H1 (cell line): ENCODE measurements around the gene ZCCHC17. TPM values are rescaled to one million over a fixed set of nuclear protein-coding genes. Genes with fewer than 3 reads are reported as not detected.

Source experiments
- CTCF ChIA-PET: fragments of 300-600 bp; sonication (Branson Sonifier 250); formaldehyde crosslinking; loops from one replicate; lab custom pipeline; 2021; ENCODE audit not compliant: partially characterized antibody; lab: Charles Lee
- POLR2A ChIA-PET: fragments of 300-600 bp; sonication (Branson Sonifier 250); formaldehyde crosslinking; loops from one replicate; lab custom pipeline; 2021; ENCODE audit warnings: inconsistent platforms; ENCODE audit not compliant: partially characterized antibody; lab: Charles Lee
- DNase-seq, 2 experiments: peaks; one replicate each; pipeline versions ENCODE4 v3.0.0 to v3.0.0-alpha.2; 2010 to 2022; ENCODE audit warnings: low spot score in 2 of 2, low read depth in 1 of 2, mixed read lengths in 1 of 2
- FAIRE-seq: peaks from 2 replicates; lab custom pipeline; 2011; peaks lifted over from hg19 to GRCh38; lab: Jason Lieb, UNC
- H2AFZ ChIP-seq: 2 replicates; pipeline ENCODE4 v1.8.1; 2012; ENCODE audit warnings: low read length, inconsistent platforms
- H2AK5ac ChIP-seq: 2 replicates; pipeline ENCODE4 v1.6.1; 2013; ENCODE audit warnings: low read depth, low read length
- H2BK120ac ChIP-seq: replicated peaks from 2 replicates; pipeline ENCODE3; 2013; ENCODE audit warnings: low read depth, low read length, inconsistent platforms
- H2BK12ac ChIP-seq: 2 replicates; pipeline ENCODE4 v1.6.1; 2013; ENCODE audit warnings: low read depth, low read length
- H2BK15ac ChIP-seq: 2 replicates; pipeline ENCODE4 v1.6.1; 2013; ENCODE audit warnings: low read length
- H2BK20ac ChIP-seq: 2 replicates; pipeline ENCODE4 v1.6.1; 2013; ENCODE audit warnings: low read length
- H2BK5ac ChIP-seq: 2 replicates; pipeline ENCODE4 v1.6.1; 2013; ENCODE audit warnings: low read depth, low read length
- H3K14ac ChIP-seq: 2 replicates; pipeline ENCODE4 v1.6.1; 2013; ENCODE audit warnings: inconsistent platforms; ENCODE audit not compliant: insufficient read length
- H3K18ac ChIP-seq: 2 replicates; pipeline ENCODE4 v1.6.1; 2013; ENCODE audit warnings: low read length; ENCODE audit errors: extremely low read depth
- H3K23ac ChIP-seq: 2 replicates; pipeline ENCODE4 v1.6.1; 2013; ENCODE audit warnings: inconsistent platforms; ENCODE audit not compliant: insufficient read length
- H3K23me2 ChIP-seq: 2 replicates; pipeline ENCODE4 v1.6.1; 2013; ENCODE audit warnings: low read depth, low read length
- H3K27ac ChIP-seq: 2 replicates; pipeline ENCODE4 v1.6.1; 2011; ENCODE audit warnings: low read depth, low read length, inconsistent platforms
- H3K27me3 ChIP-seq, 4 experiments: replicated peaks in 1 of 4; 1 replicate in 1 of 4; 2 replicates in 3 of 4; pipeline versions ENCODE4 v1.6.1 to v1.8.1; 2011 to 2013; ENCODE audit warnings: low read length in 3 of 4, mild to moderate bottlenecking in 3 of 4, inconsistent platforms in 2 of 4, mixed read lengths in 2 of 4, moderate library complexity in 1 of 4; ENCODE audit not compliant: control insufficient read depth in 3 of 4, insufficient read depth in 3 of 4; ENCODE audit errors: extremely low read depth in 1 of 4
- H3K36me3 ChIP-seq, 4 experiments: 2 replicates each; pipeline versions ENCODE4 v1.6.1 to v1.8.1; 2011 to 2013; ENCODE audit warnings: mild to moderate bottlenecking in 4 of 4, low read length in 3 of 4, moderate library complexity in 2 of 4, control low read depth in 1 of 4, inconsistent platforms in 1 of 4; ENCODE audit not compliant: insufficient read depth in 4 of 4, control insufficient read depth in 2 of 4
- H3K4ac ChIP-seq: replicated peaks from 2 replicates; pipeline ENCODE3; 2013; ENCODE audit warnings: low read length, low read depth, mixed read lengths, inconsistent platforms; ENCODE audit not compliant: insufficient read length
- H3K4me1 ChIP-seq, 4 experiments: replicated peaks in 1 of 4; 1 replicate in 1 of 4; 2 replicates in 3 of 4; pipeline versions ENCODE4 v1.6.1 to v1.8.1; 2011 to 2013; ENCODE audit warnings: low read length in 3 of 4, inconsistent platforms in 2 of 4, mixed read lengths in 1 of 4; ENCODE audit not compliant: insufficient read depth in 4 of 4, control insufficient read depth in 3 of 4
- H3K4me2 ChIP-seq, 2 experiments: 2 replicates each; pipeline versions ENCODE4 v1.6.1 to v1.8.1; 2011 to 2013; ENCODE audit warnings: low read depth in 2 of 2, low read length in 2 of 2, control low read depth in 1 of 2, inconsistent platforms in 1 of 2, mild to moderate bottlenecking in 1 of 2; ENCODE audit not compliant: insufficient read depth in 1 of 2
- H3K4me3 ChIP-seq, 4 experiments: fragments of 200-600, 300-600 bp in 1 of 4; sonication (generic), shearing (Covaris generic), sonication (Bioruptor Twin) in 1 of 4; 2 replicates each; pipeline versions ENCODE4 v1.5.1 to v1.8.1; 2011 to 2016; ENCODE audit warnings: low read length in 4 of 4, low read depth in 3 of 4, control low read depth in 2 of 4, inconsistent platforms in 2 of 4, mild to moderate bottlenecking in 2 of 4, mixed read lengths in 1 of 4, moderate library complexity in 1 of 4; ENCODE audit not compliant: insufficient read depth in 2 of 4; ENCODE audit errors: extremely low read depth in 1 of 4
- H3K56ac ChIP-seq: replicated peaks from 2 replicates; pipeline ENCODE3; 2013; ENCODE audit warnings: low read depth, mild to moderate bottlenecking, mixed read lengths, low read length, inconsistent platforms; ENCODE audit not compliant: insufficient read length
- H3K79me1 ChIP-seq: 2 replicates; pipeline ENCODE4 v1.6.1; 2013; ENCODE audit warnings: low read depth, low read length, control low read depth
- H3K79me2 ChIP-seq, 2 experiments: 2 replicates each; pipeline versions ENCODE4 v1.6.1 to v1.8.1; 2012 to 2013; ENCODE audit warnings: low read length in 2 of 2, mild to moderate bottlenecking in 2 of 2, inconsistent platforms in 1 of 2; ENCODE audit not compliant: insufficient read depth in 2 of 2, control insufficient read depth in 1 of 2
- H3K9ac ChIP-seq, 4 experiments: replicated peaks in 1 of 4; 1 replicate in 1 of 4; 2 replicates in 3 of 4; pipeline versions ENCODE4 v1.6.1 to v1.8.1; 2011 to 2013; ENCODE audit warnings: low read depth in 3 of 4, low read length in 3 of 4, control low read depth in 2 of 4, mild to moderate bottlenecking in 2 of 4, moderate library complexity in 2 of 4, inconsistent platforms in 1 of 4; ENCODE audit errors: extremely low read depth in 1 of 4
- H3K9me3 ChIP-seq, 2 experiments: 2 replicates each; pipeline versions ENCODE4 v1.6.1 to v1.8.1; 2012 to 2013; ENCODE audit warnings: mild to moderate bottlenecking in 2 of 2, moderate library complexity in 2 of 2, control low read depth in 1 of 2, inconsistent platforms in 1 of 2, low read depth in 1 of 2, low read length in 1 of 2, mixed read lengths in 1 of 2; ENCODE audit not compliant: insufficient read depth in 2 of 2
- H4K20me1 ChIP-seq, 2 experiments: replicated peaks in 1 of 2; 2 replicates each; pipeline versions ENCODE3 to v1.8.1; 2011 to 2013; ENCODE audit warnings: inconsistent platforms in 2 of 2, low read length in 2 of 2, mild to moderate bottlenecking in 1 of 2; ENCODE audit not compliant: insufficient read depth in 2 of 2, control insufficient read depth in 1 of 2
- H4K5ac ChIP-seq: 2 replicates; pipeline ENCODE4 v1.6.1; 2013; ENCODE audit warnings: low read length, low read depth, mixed read lengths, inconsistent platforms; ENCODE audit not compliant: insufficient read length
- H4K8ac ChIP-seq: 2 replicates; pipeline ENCODE4 v1.8.0; 2013; ENCODE audit warnings: mild to moderate bottlenecking, moderate library complexity, low read length, inconsistent platforms; ENCODE audit not compliant: insufficient read depth; ENCODE audit errors: extremely low read depth
- H4K91ac ChIP-seq: replicated peaks from 2 replicates; pipeline ENCODE3; 2013; ENCODE audit warnings: low read length, mixed read lengths, inconsistent platforms; ENCODE audit not compliant: insufficient read length
- ASH2L ChIP-seq: fragments of 200-600, 300-600 bp; sonication (generic); IDR thresholded peaks from one replicate; pipeline ENCODE4 v1.7.1; 2017; ENCODE audit warnings: low read length
- ATF3 ChIP-seq: IDR thresholded peaks from 2 replicates; pipeline ENCODE4 v1.6.1; 2011; ENCODE audit warnings: low read depth, mild to moderate bottlenecking, low read length; ENCODE audit not compliant: insufficient read depth
- KDM1A ChIP-seq: fragments of 200-600, 300-600 bp; sonication (generic); IDR thresholded peaks from 2 replicates; pipeline ENCODE4 v1.7.1; 2016; ENCODE audit warnings: mild to moderate bottlenecking, low read length, borderline replicate concordance
- PHF8 ChIP-seq: fragments of 200-600 bp; sonication (generic); conservative IDR thresholded peaks from 2 replicates; pipeline ENCODE4 v1.7.1; 2012; ENCODE audit warnings: low read depth, mild to moderate bottlenecking, inconsistent platforms, low read length, moderate library complexity
- POLR2A ChIP-seq, 2 experiments: IDR thresholded peaks; 1 replicate in 1 of 2; 2 replicates in 1 of 2; pipeline ENCODE4 v1.6.1; 2011; ENCODE audit warnings: low read depth in 2 of 2, low read length in 2 of 2, mild to moderate bottlenecking in 2 of 2; ENCODE audit errors: control extremely low read depth in 1 of 2
- RFX5 ChIP-seq: IDR thresholded peaks from 2 replicates; pipeline ENCODE4 v1.6.1; 2011; ENCODE audit warnings: low read depth, low read length, improper control_type of control experiment, borderline replicate concordance
- SIRT6 ChIP-seq: IDR thresholded peaks from one replicate; pipeline ENCODE4 v1.7.1; 2012; ENCODE audit warnings: low read length, inconsistent platforms
- TBP ChIP-seq: IDR thresholded peaks from 2 replicates; pipeline ENCODE4 v1.6.1; 2011; ENCODE audit warnings: low read depth, low read length, improper control_type of control experiment
- WGBS, 2 experiments: shearing (Covaris generic) in 1 of 2; methylation state at CpG; one replicate each; pipeline versions ENCODE4 v1.1.6 to v1.1.7; 2013 to 2015; ENCODE audit warnings: low lambda C conversion rate in 2 of 2, mixed read lengths in 2 of 2, inconsistent platforms in 1 of 2, low coverage in 1 of 2, missing lambda C conversion rate in 1 of 2; ENCODE audit not compliant: insufficient replicate concordance in 2 of 2, insufficient coverage in 1 of 2, insufficient read length in 1 of 2; ENCODE audit errors: extremely low coverage in 1 of 2, missing lambda C conversion rate in 1 of 2; 5-methylcytosine and 5-hydroxymethylcytosine counted together
- polyA plus RNA-seq, 7 experiments: library from polyadenylated mRNA; depleted of rRNA in 3 of 7; stranded (reverse) in 5 of 7; unstranded in 2 of 7; fragments of >200 nt in 5 of 7; fragments of 200-250 nt in 2 of 7; gene quantifications; 1 replicate in 5 of 7; 2 replicates in 1 of 7; 4 replicates in 1 of 7; pipeline versions ENCODE4 v1.2.1 to v1.2.3, GENCODE V29; 2011 to 2013; ENCODE audit warnings: missing spikeins in 2 of 7, mixed read lengths in 2 of 7
- total RNA-seq: library from RNA; stranded (reverse); fragmentation: NEBNext Ultra II Directional; extraction: Animal tissue kit (Norgen Biotek cat#: 25700); gene quantifications from 2 replicates; pipeline ENCODE4 v1.2.1, GENCODE V29; 2021

ZCCHC17 gene
- total and polyA plus RNA-seq, 2 of the 8 experiments (the other 6 are each of a cell fraction or from before 2014, with no cell fraction given) = 51.6 to 59.3 TPM

GRCh38 chr1:31366796-31367195 lies 70.0 kb downstream of the ZCCHC17 start:
- WGBS, 2 experiments = 61% methylated on average over 2 of the region's 2 CpGs; no CpG with 5 or more reads in 1 of the 2 experiments
- Histone ChIP-seq H3K4me2 (peak overlapping the region; percentile 13 to 39; a peak in 2 of 4 replicates), H3K56ac (no peak overlapping the region), H3K23me2 (no peaks in the 10 kb centered on the region), H2BK12ac (no peak overlapping the region), H3K4me3 (no peak overlapping the region), H3K18ac (no peak overlapping the region), H3K4me1 (peaks cover 3 to 18% (median 9%) of the 10 kb centered on the region in 4 experiments; a peak in 6 of 7 replicates), H4K8ac (no peak overlapping the region), H3K79me2 (no peaks in the 10 kb centered on the region), H2AFZ (no peak overlapping the region), H3K79me1 (no peaks in the 10 kb centered on the region), H4K91ac (no peak overlapping the region), H3K4ac (no peak overlapping the region), H2AK5ac (no peak overlapping the region), H3K14ac (no peak overlapping the region), H3K23ac (no peak overlapping the region), H3K9me3 (no peaks in the 10 kb centered on the region), H2BK15ac (no peak overlapping the region), H3K27me3 (no peaks in the 10 kb centered on the region), H3K36me3 (peaks cover 7 to 24% (median 12%) of the 10 kb centered on the region in 4 experiments; a peak in 6 of 8 replicates), H2BK5ac (no peak overlapping the region), H2BK120ac (no peak overlapping the region), H3K9ac (no peak overlapping the region), H4K20me1 (no peaks in the 10 kb centered on the region), H3K27ac (no peak overlapping the region), H4K5ac (no peak overlapping the region), H2BK20ac (no peak overlapping the region; the same call in 1 of the 2 replicates)
- ChIA-PET POLR2A (interaction anchor here (1.0 to 2.9 kb wide), 4 partner anchors 13 to 182 kb away, joined by 3 to 9 read pairs (median 3); partner anchors contain the start of genes SNRNP40 and ZCCHC17), CTCF (interaction anchor here (0.6 to 1.3 kb wide), 5 partner anchors 30 to 204 kb away, joined by 3 to 5 read pairs (median 3); no protein-coding TSS in a partner anchor)
- FAIRE-seq = peak; percentile 7
- DNase-seq = no peak
- no peak for TF ChIP-seq ATF3
- no peak for TF ChIP-seq SIRT6
- TF ChIP-seq POLR2A (IDR thresholded peaks at IDR 0.05; ENCODE audit: control extremely low read depth in 1 of 2, low read depth in 2 of 2, low read length in 2 of 2) = peak in 1 of 2 experiments; percentile 36; a peak in 1 of 3 replicates
- TF ChIP-seq TBP = no peak
- TF ChIP-seq PHF8 = no peak
- TF ChIP-seq KDM1A = no peak
- no peak for TF ChIP-seq ASH2L
- TF ChIP-seq RFX5 = no peak
